Transverse colon (tissue), 3 donors: ENCODE data around the gene GPATCH3.

Experiments
- EP300 ChIP-seq: sonication (generic); formaldehyde crosslinking; IDR thresholded peaks from one replicate; pipeline ENCODE4 v1.6.1; 2017; ENCODE audit warnings: antibody characterized with exemption, low read depth
- POLR2A ChIP-seq: fragments of 450-650 bp; IDR thresholded peaks from one replicate; pipeline ENCODE4 v1.6.1; 2016; ENCODE audit warnings: antibody characterized with exemption, mild to moderate bottlenecking, moderate library complexity
- TF ChIP-seq, protein P1 (sequence below), 5 experiments: fragments of 200-600 bp in 3 of 5; fragments of 450-650 bp in 2 of 5; sonication (generic) in 3 of 5; IDR thresholded peaks; 1 replicate in 2 of 5; 2 replicates in 3 of 5; pipeline ENCODE4 v1.5.1; 2016 to 2017; ENCODE audit warnings: antibody characterized with exemption in 5 of 5, inconsistent platforms in 3 of 5, mild to moderate bottlenecking in 2 of 5, moderate library complexity in 1 of 5

DNA sequence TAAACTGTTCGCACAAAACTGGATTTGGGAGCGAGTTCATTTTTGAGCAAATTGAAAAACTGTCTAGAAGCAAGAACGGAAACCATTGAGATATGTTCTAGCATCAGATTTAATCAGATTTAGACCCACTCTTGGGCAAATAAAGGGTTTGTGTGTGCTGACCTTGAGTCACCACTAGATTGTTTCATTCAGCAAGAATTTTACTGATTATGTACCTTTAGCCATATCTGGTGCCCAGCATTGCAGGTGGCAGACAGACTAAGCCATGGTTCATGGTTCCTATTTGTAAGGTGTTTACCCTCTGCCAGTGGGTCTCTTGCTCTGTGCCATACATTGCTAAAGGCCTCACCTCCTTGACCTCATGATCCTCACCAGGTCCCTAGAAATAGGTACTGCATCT is 22.6 kb upstream of the GPATCH3 start:
- TF ChIP-seq, protein P1, sequence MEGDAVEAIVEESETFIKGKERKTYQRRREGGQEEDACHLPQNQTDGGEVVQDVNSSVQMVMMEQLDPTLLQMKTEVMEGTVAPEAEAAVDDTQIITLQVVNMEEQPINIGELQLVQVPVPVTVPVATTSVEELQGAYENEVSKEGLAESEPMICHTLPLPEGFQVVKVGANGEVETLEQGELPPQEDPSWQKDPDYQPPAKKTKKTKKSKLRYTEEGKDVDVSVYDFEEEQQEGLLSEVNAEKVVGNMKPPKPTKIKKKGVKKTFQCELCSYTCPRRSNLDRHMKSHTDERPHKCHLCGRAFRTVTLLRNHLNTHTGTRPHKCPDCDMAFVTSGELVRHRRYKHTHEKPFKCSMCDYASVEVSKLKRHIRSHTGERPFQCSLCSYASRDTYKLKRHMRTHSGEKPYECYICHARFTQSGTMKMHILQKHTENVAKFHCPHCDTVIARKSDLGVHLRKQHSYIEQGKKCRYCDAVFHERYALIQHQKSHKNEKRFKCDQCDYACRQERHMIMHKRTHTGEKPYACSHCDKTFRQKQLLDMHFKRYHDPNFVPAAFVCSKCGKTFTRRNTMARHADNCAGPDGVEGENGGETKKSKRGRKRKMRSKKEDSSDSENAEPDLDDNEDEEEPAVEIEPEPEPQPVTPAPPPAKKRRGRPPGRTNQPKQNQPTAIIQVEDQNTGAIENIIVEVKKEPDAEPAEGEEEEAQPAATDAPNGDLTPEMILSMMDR (IDR thresholded peaks at IDR 0.05) = no peak
- TF ChIP-seq POLR2A (no peak), EP300 (no peak)
